LNCAP (cell line): ENCODE data around the gene CIAO3.

ENCODE experiments used
- CTCF ChIP-seq: fragments of 450-650 bp; IDR thresholded peaks from 2 replicates; pipeline ENCODE4 v1.5.1; 2017; ENCODE audit warnings: mild to moderate bottlenecking

Gene CIAO3

GRCh38 chr16:694863-695354, 45.9 kb downstream of the CIAO3 start:
- no peak for TF ChIP-seq CTCF

- no peak for TF ChIP-seq CTCF
Observed at GRCh38 chr16:694187-694862, 46.5 kb downstream of the CIAO3 start.

GRCh38 chr16:693766-694165, 47.0 kb downstream of the CIAO3 start:
- no peak for TF ChIP-seq CTCF

GRCh38 chr16:693364-693763, 47.4 kb downstream of the CIAO3 start:
- TF ChIP-seq CTCF, result no peak

GRCh38 chr16:692356-693108, 48.3 kb downstream of the CIAO3 start:
- TF ChIP-seq CTCF, result no peak

- no peak for TF ChIP-seq CTCF
Observed at GRCh38 chr16:689175-689897, 51.5 kb downstream of the CIAO3 start.

GRCh38 chr16:687499-687898, 53.3 kb downstream of the CIAO3 start:
- no peak for TF ChIP-seq CTCF
